Right lobe of liver (tissue), 4 donors: ENCODE measurements around the gene ENC1.

Experiments
- POLR2A ChIP-seq: fragments of 450-650 bp; IDR thresholded peaks from one replicate; pipeline ENCODE4 v1.6.1; 2017; ENCODE audit warnings: antibody characterized with exemption, mild to moderate bottlenecking
- TF ChIP-seq, protein P1 (sequence below), 4 donors: fragments of 200-600 bp in 3 of 4; fragments of 450-650 bp in 1 of 4; IDR thresholded peaks; one replicate each; pipeline versions ENCODE4 v1.5.1 to v1.8.0; 2016 to 2022; ENCODE audit warnings: antibody characterized with exemption in 4 of 4, mild to moderate bottlenecking in 2 of 4
- donor health status: DM: no; HTN: no; CAD: no.
- donor health status: DM: no; HTN: no; CAD: no.
- donor health status: DM: no; HTN: yes; CAD: no.

DNA sequence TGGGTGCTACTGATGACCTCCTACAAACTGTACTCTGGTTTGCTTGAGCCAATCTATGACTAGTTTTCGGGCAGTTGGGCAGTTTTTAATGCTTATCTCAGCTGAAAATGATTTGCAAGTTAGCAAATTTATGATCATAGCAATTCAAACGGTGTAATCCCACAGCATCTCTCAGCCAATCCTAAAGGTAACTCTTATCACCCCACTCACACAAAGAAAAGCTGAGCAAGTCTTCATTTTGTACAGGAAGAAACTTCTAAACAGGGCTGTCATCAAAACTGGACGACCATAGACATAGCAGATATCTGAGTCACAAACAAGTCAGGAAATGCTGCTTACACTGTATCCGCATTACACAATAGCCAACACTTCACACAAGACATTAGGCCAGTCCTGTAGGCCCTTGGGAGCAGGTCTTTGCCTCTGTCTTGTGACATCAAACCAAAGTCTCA lies 2.6 kb upstream of the ENC1 start:
- no peak for TF ChIP-seq POLR2A
- TF ChIP-seq, protein P1, sequence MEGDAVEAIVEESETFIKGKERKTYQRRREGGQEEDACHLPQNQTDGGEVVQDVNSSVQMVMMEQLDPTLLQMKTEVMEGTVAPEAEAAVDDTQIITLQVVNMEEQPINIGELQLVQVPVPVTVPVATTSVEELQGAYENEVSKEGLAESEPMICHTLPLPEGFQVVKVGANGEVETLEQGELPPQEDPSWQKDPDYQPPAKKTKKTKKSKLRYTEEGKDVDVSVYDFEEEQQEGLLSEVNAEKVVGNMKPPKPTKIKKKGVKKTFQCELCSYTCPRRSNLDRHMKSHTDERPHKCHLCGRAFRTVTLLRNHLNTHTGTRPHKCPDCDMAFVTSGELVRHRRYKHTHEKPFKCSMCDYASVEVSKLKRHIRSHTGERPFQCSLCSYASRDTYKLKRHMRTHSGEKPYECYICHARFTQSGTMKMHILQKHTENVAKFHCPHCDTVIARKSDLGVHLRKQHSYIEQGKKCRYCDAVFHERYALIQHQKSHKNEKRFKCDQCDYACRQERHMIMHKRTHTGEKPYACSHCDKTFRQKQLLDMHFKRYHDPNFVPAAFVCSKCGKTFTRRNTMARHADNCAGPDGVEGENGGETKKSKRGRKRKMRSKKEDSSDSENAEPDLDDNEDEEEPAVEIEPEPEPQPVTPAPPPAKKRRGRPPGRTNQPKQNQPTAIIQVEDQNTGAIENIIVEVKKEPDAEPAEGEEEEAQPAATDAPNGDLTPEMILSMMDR (IDR thresholded peaks at IDR 0.05) = no peak
